Activated CD4-positive, alpha-beta T cell treated with anti-CD3 and anti-CD28 coated beads, Interleukin-2, amount 50 U/mL, for 24 hours (primary cell): Measurements from ENCODE around the gene BMF.
"Not testable (repeated sequence)": the region's sequence is repeated elsewhere in the genome, so short reads cannot be mapped to it uniquely, and the experiment has no call there.

Experiments used
- DNase-seq, 2 donors: peaks; one replicate each; pipeline ENCODE4 v3.0.0-alpha.2; 2020; ENCODE audit warnings: low read depth in 1 of 2, low spot score in 1 of 2

The BMF gene, protein sequence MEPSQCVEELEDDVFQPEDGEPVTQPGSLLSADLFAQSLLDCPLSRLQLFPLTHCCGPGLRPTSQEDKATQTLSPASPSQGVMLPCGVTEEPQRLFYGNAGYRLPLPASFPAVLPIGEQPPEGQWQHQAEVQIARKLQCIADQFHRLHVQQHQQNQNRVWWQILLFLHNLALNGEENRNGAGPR

DNA sequence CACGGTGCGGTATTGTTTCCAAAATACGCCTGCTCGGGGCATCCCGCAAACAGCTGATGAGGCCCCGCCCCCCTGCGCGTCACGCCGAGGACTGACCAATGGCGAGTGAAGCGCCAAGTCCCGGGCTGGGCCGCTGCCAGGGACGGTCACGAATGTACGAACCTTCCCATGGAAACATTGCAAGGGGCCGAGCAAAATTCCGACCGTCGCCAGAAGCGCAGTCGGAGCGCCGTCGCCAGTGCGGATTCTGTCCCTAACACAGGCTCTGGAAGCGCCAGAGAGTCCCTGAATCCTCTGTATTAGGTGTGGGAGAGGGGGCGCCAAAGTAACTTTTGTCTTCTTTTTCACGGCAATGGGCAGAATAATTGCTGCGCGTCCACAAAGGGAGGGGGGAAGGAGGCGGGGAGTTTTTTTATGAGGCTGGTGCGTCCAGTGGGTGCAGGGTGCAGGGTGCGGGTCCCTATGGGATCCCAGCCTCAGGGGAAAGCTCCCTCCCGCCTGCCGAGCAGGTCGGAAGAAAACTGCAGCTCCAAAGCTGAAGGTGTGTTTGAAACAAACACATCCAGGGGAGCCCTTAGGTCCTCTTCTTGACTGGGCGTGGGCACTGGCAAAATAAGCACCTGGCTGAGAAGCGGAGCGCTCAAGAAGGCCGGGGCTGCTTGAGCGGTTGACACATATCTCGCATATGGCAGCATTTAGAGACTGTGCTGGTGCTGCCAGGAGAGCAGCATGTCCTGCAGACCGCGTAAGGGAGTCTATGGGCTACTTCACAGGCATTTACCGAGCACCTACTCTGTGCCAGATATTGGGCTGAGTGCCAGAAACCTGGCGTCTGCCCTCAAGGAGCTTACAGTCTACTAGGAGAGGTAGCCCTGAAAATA, at the start of gene BMF:
Gene BMF, minus strand, starts transcription at position 25 of the 881 bp plus-strand sequence. CDS start 2,793 bp downstream, outside the sequence.
- DNase-seq = peak; percentile 97 to 98

DNA sequence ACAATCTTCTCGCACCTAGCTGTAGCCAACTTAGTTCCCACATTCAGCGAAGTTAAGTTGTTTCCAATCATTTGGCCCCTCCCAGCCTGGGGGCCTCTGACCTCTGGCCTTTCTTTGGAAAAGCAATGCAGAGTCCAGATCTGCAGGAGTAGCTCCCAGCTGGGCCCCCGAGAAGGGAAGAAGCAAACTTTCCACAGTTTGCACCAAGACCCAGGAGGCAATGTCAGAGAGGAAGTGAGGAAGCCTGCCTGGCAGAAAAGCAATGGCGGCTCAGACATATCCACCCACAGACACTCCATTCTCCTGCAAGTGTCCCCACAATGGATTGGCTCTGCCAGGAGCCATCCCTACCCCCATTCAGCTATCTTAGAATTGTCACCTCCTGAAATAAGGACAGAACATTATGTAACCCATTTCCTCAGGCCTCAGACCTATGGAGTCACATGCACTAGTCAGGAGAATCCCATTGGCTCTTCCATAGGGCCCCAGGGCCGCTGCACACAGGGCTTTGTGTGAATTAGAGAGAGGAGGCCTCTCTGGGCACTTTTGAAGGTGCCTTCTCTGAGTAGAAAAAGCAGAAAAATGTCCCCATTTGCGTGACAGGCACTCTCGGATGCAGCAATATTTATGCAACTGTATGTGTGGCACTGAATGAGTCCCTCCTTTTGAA, 49.2 kb upstream of the BMF start:
- DNase-seq = no peak

DNA sequence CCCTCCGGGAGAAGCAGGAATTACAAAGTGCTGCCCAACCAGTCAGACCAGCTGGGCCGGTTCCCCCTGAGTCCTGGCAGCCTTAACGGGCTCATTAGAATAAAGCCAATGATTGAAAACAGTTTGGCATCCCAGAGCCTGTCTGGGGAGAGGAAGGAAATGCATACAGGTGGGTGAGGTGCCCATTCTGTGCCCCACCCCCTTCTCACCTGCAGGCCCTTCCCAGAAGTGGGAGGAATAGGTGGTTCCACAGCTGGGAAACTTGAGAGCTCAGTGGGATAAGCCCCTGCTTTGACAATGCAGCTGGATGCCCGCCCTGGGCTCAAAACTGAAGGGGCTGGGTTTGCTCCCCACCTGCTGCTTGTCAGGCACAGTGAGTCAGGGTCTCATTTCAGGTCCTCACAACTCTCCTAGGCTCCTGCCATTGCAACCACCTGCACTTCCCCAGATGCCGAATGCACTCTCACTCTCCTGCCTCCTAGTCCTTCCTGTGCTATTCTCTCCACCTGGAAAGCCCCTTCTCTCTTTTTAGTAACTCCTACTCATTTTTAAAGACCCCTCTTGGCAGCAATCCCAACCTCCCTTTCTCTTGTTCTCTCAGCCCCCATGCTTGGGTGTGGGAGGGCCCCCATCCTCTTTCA, 46.7 kb upstream of the BMF start:
- DNase-seq = no peak

DNA sequence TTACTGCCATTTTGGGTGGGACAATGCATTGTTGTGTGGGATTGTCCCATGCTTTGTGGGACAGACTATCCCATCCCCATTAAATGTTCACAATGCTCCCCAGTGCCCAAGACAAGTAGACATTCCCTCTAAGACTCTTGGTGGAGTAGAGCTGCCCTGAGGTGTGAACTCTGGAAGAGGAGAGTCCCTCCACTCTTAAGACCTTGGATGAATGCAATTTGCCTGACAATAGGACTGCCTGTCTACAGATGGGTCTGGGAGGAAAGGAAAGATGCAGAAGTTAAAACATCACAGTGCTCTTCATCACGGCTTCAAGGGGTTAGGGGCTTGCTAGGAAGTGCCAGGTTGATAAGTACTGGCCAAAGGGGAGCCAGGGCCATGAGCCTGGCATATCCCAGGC, 46.1 kb upstream of the BMF start:
- DNase-seq = not testable (repeated sequence)

DNA sequence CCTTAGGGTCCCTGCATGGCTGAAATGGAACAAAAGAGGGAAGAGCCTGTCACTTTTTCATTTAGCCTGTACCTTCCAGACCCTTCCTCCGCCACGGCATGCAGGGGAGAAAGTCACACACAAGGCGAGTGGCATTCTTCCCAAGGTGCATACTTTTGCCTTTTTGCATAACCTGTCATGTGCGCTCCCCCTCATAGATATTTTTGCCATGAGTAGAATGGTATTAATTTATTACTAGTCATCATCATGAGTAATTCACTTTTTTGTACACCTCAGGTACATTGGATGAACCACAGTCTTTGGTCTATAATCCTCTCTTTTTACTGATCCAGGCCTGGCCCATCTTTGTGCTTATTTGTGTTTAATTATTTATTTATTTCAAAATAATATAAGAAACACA, 43.3 kb upstream of the BMF start:
- DNase-seq = no peak

DNA sequence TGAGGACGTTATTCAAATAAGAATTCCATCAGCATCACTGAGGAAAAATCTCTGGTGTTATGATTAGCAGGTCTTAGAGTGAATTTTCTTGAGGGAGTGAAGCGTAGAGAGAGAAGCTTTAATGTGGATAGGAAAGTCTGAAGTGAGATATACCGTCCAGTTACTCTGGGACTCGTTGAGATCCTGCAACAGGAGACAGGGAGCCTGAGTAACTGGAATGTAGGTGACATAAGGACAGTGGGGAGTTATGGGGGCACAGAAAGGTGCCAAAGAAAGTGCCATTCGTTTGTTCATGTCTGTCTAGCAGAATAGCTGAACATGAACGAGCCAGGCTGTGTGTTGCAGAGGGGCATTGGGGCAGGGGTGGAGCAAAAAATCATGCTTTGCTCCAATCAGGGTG, 42.8 kb upstream of the BMF start:
- DNase-seq = no peak

DNA sequence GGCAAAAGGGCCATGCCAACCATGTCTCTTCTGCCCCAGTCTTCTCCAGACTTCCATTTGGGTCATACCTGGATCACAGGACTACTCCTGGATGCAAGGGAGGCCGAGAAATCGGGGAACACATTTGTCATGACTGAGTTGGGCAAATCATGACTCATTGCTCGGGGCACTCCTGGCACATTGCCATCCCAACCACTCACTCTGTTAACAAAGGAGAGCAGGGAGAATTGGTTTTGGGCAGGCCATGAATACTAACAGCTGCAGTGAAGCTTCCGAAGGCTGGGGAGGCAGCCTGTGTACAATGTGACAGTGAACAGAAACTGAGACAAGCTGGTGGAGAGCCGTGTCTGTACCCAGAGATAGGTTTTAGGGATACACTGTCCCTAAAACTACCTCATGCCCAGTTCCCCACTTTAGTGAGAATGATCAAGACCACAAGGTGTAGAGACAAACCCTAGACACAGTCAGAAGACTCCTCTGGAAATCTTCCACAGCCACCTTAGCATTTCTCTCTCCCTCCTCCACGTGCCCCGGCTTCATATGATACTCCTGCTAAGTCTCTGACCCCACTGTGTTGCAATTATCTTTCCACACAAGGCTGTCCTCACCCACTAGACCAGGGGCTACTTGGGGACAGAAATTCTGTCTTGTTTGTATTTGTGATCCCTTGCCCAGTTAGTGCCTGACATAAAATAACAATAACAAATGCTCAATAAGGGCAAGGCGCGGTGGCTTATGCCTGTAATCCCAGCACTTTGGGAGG, 41.7 kb upstream of the BMF start:
- DNase-seq = no peak

DNA sequence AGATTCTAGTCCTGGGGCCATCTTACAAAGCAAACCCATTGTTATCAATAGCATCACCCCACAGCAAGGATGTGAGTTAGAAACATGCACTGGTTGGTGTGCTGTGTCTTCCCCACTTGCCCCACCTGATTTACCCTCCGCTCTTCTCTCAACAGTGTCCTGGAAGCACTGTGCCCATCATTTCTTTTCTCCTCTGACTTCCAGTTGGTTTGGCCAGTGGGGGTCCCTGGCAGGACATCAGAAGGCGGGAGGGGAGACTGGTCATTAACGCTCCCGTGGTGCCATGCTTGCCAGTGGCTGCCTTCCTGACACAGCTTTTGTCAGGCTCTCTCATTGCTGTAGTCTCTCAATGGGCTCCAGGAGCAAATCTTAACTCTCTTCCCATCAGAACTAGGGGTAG, 40.7 kb upstream of the BMF start:
- no peak for DNase-seq

DNA sequence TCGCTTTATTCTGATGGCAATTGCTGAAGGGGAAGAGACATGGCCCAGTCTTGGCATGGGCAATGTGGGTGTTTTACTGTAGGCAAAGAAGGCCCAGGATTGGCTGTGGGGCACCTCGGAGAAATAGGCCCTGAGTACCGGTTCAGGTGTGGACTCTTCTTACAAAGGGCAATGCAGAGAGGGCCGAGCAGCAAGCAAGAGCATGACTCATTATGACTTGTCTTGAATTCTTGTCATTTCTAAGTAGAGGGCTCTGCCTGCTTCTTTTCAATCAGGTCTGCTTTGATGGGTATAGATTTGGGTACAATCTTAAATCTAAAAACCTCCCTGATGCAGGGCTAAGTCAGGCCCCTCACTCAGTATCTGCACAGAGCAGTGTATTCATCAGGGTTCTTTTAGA, 37.4 kb upstream of the BMF start:
- no peak for DNase-seq

DNA sequence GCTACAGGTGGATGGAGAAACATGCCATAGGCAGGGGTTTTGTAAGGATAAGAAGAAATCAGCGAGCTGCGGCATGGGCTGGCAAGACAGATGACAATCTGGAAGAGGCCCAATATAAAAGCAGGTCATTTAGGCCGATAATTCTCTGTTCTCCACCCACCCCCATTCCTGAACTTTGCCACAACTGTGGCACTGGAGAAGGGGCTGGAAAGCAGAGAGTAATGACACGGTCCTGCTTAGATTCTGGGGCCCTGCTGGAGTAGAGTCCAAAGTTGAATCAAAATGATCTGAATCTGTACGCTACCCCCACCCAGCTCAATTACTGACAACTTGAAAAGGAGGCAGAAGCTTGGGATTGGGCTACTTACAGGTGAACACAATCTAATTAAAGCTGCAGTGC, 33.7 kb upstream of the BMF start:
- DNase-seq = no peak

DNA sequence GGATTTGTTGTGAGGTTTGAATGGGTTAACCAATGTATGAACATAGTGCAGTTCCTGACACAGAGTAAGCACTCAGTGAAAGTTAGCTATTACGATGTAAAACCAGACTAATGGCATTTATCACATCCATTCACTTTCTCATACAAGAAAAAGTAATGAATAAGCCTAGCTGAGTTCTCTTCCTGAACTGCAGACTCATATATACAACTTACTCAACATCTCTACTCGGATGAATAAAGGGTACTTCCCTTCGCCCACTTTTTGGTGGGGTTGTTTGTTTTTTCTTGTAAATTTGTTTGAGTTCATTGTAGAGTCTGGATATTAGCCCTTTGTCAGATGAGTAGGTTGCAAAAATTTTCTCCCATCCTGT, 29.5 kb upstream of the BMF start:
- DNase-seq = not testable (repeated sequence)

DNA sequence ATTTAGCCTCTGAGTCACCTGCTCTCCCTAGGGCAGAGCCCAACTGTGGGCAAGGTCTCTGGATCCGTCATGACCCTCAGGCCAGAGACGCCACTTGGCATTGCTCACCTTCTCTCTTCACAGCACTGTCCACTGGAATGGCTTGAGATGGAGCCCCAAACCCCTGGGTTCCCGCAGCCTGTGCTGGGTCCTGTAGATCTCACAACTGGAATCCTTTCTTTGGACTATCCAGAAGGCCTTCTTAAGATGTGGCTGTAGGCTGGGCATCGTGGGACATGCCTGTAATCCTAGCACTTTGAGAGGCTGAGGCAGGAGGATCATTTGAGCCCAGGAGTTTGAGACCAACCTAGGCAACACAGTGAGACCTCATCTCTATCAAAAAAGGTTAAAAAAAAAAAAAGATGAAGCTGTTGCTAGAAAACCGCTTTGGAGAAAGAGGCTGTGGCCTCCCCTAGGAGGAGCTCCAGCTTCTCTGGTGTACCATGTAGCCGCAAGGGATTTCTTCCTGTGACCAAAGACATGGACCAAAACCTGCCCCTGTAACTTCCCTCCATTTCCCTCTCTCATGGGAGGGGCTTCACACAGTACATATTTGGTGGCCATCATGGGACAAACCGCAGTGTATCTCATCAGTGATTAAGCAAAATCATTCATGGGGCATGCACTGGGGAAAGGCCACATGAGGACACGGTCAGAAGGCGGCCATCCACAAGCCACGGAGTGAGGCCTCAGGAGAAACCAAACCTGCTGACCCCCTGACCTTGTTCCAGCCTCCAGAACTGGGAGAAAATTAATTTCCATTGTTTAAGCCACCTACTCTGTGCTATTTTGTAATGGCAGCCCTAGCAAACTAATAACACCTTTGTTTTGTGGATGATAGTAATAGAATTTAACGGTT, 28.9 kb upstream of the BMF start:
- no peak for DNase-seq

DNA sequence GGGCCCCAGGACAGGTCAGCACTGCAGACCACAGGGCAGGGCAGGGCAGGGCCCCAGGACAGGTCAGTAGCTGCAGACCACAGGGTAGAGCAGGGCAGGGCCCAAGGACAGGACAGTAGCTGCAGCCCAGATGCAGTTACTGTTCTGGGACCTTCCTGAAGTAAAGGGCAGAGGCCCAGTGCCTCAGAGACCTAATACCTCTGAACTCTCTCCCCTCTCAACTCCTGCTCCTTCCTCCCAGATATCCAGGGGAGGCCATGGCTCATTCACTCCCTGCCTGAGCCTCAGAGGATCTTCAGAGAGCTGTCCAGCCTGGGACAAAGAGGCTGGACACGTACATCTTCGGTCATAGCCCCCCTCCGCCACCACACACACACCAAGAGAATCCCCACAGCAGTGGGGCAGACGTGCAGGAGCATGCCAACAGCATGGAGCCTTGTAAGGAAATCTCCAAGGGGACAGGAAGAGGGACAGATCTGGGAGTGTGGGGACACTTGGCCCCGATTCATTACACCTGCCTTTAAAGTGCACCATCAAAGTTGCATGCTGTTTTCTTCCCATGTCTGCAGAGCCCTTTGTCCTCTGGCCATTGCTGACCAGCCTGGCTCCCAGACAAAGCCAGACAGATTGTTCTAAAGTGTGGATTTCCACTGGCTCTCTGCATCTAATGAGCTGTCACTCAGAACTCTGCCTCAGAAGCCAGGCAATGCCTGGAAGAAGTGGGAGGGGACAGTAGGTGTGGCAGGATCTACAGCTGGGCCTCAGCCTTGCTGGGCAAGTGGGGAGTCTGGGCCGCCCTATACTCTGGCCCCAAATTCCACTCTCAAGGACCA, 28.0 kb upstream of the BMF start:
- DNase-seq = no peak

DNA sequence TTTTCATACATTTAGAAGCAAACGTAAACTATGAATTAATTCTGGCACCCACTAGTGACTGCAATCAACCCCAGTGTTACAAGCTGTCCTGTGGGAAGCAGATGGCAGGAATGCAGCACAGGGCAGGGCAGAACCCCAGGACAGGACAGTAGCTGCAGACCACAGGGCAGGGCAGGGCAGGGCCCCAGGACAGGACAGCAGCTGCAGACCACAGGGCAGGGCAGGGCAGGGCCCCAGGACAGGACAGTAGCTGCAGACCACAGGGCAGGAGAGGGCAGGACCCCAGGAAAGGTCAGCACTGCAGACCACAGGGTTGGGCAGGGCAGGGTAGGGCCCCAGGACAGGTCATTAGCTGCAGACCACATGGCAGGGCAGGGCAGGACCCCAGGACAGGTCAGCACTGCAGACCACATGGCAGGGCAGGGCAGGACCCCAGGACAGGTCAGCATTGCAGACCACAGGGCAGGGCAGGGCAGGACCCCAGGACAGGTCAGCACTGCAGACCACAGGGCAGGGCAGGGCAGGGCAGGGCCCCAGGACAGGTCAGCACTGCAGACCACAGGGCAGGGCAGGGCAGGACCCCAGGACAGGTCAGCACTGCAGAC, 27.3 kb upstream of the BMF start:
- not testable (repeated sequence) for DNase-seq

DNA sequence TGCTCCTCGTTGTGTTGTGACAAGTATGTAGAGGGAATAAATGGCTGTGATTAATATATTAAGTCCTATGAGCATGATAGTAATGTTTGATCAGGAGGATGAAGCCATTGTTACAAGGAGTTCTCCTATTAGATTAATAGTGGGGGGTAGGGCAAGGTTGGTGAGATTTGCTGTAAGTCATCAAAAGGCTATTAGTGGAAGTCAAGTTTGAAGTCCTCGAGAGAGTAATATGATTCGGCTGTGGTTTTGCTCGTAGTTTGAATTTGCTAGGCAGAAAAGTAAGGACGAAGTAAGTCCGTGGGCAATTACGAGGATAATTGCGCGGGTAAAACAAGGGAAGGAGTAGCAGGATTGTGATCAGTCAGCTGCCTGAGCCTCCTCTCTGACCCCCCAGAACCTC, 26.2 kb upstream of the BMF start:
- no peak for DNase-seq

DNA sequence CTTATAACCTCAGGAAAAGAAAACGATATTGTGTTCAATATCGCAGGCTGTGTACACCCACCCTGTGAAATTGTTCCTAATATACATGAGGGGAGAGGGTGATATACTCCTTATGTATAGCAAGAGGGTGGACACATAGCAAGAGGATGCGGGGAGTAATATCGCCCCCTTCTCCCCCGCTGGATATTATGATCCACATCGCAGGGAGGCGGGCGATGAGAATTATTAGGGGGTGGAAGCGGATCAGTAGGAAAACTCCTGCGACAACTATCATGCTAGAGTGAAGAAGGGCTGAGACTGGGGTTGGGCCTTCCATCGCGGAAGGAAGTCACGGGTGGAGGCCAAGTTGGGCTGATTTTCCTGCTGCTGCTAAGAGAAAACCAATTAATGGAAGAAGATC, 24.9 kb upstream of the BMF start:
- no peak for DNase-seq

DNA sequence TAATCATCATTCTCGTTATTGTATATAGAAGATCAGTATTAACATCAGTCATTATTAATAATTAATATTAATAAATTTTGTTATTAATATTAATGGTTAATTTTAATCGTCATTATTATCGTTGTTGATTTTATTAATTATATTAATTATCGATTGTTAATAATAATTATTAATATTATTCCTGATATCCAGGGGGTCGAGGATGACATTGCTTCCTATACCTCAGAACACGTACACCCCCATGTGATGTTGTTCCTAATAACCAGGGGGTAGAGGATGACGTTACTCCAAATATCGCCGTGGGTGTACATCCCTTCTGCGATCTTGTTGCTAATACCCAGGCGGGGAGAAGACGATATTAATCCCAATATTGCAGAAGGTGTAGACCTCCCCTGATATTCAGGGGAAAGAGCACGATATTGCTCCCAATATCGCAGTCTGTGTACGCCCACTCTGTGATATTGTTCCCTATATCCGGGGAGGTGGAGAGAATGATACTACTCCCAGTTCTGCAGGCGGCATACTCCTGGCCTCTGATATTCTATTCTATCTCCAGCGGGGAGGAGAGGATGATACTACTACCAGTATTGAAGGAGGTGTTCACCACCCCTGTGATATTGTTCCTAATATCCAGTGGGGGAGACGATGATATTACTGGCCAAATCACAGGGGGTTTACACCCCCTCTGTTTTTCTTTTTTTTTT, 22.3 kb upstream of the BMF start:
- DNase-seq = no peak

DNA sequence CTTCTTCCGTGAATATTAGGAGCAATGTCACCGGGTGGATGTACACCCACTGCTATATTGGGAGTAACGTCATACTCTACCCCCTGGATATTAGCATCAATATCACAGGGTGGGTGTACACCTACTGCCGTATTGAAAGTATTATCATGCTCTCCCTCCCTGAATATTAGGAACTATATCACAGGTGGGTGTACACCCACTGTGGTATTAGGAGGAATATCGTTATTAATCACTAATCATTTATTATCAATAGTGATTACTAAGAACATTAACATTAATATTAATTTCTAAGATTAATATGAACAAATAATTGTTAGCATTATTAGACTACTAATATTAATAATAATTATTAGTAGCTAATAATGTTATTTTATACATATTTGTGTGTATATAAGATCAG, 21.4 kb upstream of the BMF start:
- DNase-seq = no peak
